GM21528 (cell line): ENCODE data around the gene OR2A5.
"Not testable (repeated sequence)": the region's sequence is repeated elsewhere in the genome, so short reads cannot be mapped to it uniquely, and the experiment has no call there.

Source experiments
- ATAC-seq: cut with Tn5 transposase; IDR thresholded peaks from one replicate; pipeline ENCODE4 v1.9.1; 2021; ENCODE audit warnings: mild to moderate bottlenecking, moderate library complexity; ENCODE audit not compliant: unreplicated experiment, low FRiP score

OR2A5 gene

GRCh38 chr7:144032985-144033709 is 15.6 kb upstream of the OR2A5 start:
- no peak for ATAC-seq

GRCh38 chr7:144035385-144035784 is 13.4 kb upstream of the OR2A5 start:
- ATAC-seq: no peak

GRCh38 chr7:144036302-144036885 is 12.4 kb upstream of the OR2A5 start:
- ATAC-seq: no peak

GRCh38 chr7:144037414-144038035 is 11.2 kb upstream of the OR2A5 start:
- no peak for ATAC-seq

- no peak for ATAC-seq
These were observed 9.9 kb upstream of the OR2A5 start for GRCh38 chr7:144038887-144039286.

GRCh38 chr7:144049491-144049890 is 743 bp downstream of the OR2A5 start:
- no peak for ATAC-seq

GRCh38 chr7:144050093-144050492 is 1.3 kb downstream of the OR2A5 start:
- no peak for ATAC-seq

- not testable (repeated sequence) for ATAC-seq
These were observed 2.1 kb downstream of the OR2A5 start for GRCh38 chr7:144050884-144051283.

GRCh38 chr7:144057954-144058353 is 9.2 kb downstream of the OR2A5 start:
- no peak for ATAC-seq

GRCh38 chr7:144063710-144064109 is 15.0 kb downstream of the OR2A5 start:
- ATAC-seq: no peak

- no peak for ATAC-seq
These were observed 20.8 kb downstream of the OR2A5 start, which contains the start of gene OR2A25 for GRCh38 chr7:144069511-144069910. Gene OR2A25, plus strand, starts transcription at chr7:144069811. Its CDS starts 4,409 bp downstream, at chr7:144074220.

- ATAC-seq: no peak
These were observed 21.2 kb downstream of the OR2A5 start for GRCh38 chr7:144069953-144070352.

GRCh38 chr7:144074374-144074773 is 25.6 kb downstream of the OR2A5 start:
- no peak for ATAC-seq

- ATAC-seq: no peak
These were observed 37.2 kb downstream of the OR2A5 start, which contains the start of gene OR2A12 for GRCh38 chr7:144085978-144086377. Gene OR2A12, plus strand, starts transcription at chr7:144086278. Its CDS starts 8,830 bp downstream, at chr7:144095108.

- no peak for ATAC-seq
These were observed 38.0 kb downstream of the OR2A5 start for GRCh38 chr7:144086730-144087129.

- no peak for ATAC-seq
These were observed 38.5 kb downstream of the OR2A5 start for GRCh38 chr7:144087230-144087629.

- no peak for ATAC-seq
These were observed 41.9 kb downstream of the OR2A5 start for GRCh38 chr7:144090667-144091066.

- no peak for ATAC-seq
These were observed 50.0 kb downstream of the OR2A5 start for GRCh38 chr7:144098776-144099175.

- no peak for ATAC-seq
These were observed 51.9 kb downstream of the OR2A5 start for GRCh38 chr7:144100607-144101006.

- no peak for ATAC-seq
These were observed 53.3 kb downstream of the OR2A5 start for GRCh38 chr7:144102041-144102440.

- no peak for ATAC-seq
These were observed 56.5 kb downstream of the OR2A5 start for GRCh38 chr7:144105211-144105610.
